ENCODE data around the gene CWC25.

CWC25 gene

DNA sequence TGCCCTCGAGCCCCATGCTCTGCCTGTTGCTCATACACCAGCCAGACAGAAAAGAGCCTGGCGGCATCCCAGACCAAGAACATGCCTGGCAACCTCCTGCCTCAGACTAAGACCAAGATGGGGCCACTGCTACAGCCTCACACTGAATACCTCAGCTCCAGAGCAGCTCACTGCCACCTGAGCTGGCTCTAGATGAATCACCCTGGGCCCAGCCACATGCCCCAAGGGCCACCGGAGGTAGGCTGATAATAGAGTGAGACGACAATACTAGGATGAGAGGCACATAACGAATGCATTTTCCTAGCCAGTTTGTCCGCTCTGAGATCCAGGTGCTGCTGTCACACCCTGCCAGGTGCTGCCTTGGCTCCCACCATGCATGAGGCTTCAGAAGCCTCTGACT, 38.7 kb downstream of the CWC25 start:
- DNase-seq (ENCODE audit: low read depth in 2 of 2) = no peak

DNA sequence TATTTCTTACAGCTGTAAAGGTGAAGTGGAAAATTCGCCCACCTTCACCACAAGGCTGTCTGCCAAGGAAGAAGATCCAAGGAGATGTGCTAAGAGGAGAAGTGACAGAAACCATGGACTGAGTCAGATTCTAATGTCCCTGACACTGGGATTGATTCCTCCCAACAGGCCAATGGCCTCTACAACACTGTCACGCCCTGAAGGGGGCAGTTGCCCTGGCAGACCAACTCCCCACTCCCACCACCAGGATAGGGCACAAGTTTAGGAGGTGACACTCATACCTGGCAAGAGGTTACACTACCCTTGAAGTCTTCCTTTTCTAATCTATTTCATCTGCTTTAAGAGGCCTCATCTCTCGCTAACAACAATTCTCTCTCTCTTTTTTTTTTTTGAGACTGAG, 41.9 kb downstream of the CWC25 start:
- DNase-seq (ENCODE audit: low read depth in 2 of 2) = no peak

DNA sequence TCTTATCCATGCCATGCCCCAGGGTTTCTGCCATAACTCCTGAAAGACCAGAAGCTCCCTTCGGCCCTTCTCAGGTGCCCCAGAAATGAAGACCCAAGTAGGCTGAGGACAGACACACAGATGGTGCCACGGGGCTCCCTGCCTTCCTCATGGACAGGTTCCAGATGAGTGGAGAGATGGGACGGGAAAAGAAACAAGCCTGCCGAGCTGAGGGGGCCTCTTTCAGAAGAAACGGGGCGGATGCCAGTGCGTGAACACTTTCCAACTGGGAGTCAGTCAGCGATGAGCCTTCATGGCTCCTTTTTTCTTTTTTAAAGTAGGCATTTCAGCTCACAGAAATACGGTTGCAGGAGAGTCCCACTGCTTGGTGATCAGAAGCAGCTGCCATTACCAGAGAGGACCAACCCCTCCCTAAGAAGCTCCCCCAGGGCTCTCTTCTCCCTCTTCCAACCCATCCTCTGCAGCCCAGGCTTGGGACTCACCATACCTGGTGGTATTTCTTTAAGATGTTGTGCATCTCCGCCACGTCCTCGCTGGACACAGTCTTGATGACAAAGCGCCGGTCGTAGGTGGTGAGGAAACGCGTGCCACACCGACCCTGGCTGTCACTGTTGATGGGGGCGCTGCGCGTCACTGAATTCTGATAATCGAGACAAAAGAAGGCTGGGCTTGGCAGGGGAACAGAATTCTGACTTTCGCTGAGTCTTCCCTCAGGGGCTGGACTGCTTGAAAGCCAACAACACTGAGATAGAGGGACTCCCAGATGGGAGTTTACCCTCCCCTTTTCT, 45.0 kb downstream of the CWC25 start:
- DNase-seq (ENCODE audit: low read depth in 2 of 2) = no peak

DNA sequence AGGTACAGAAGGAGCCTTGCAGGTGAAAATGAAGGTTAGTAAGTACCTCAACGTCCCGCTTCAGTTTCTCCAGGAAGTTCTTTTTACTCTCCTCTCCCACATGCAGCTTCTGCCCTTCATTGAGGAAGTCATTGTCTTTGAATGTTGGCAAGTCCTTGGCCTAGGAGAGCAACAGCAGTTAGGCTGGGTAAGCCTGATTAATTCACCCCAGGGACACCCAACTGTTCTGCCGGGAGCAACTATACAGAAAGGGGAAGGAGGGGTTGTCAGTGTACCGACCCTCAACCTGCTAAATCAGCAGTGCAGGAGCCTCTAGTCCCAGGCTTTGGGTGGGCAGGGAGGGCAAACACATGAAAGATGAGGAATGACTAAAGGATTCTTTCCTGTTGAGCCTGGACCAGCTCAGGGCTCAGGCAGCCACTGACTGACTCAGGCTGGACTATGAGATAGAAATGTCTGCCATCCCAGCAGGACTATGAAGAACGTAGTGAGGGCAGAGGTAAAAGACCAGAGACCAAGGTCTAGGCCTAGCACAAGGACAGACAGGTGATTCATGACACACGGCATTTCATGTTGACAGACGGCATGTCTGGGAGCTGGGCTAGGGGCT, 47.4 kb downstream of the CWC25 start:
- DNase-seq (ENCODE audit: low read depth in 2 of 2) = no peak

DNA sequence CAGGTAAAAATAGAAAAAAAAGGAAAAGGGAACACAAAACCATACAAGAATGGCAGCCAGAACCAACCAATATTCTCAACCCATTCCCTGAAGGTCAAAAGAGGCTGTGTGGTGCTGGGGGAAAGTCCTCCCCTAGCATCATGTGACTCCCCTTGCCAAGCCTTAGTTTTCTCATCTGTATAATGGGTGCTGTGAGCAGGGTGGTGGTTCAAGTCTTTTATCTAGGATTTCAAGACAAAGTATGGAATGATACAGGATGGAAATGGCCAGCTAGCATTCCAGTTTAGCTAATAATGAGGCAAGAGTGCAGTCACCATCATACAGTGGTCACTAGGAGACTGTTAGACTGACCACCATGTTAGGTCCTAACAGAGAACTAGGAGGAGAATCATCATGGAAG, 51.9 kb downstream of the CWC25 start:
- no peak for DNase-seq (ENCODE audit: low read depth in 2 of 2)

DNA sequence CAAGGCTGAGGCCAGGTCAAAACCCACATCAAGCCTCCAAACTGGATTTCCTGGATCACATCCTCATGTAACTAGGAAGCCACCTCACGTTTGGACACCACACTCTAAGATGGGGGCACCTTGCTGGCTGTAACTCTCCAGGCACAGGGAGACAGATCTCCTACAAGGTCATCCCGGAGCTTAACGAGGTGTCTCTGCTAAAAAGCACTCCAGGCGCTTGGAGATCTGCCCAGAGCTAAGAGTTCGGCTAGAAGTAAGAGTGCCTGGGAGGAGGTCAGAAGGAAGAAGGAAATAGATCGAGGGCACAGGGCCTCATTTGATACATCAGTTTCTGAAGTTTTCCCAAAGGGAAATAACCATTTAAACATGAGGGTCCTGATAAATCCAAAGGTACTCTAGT, 56.7 kb downstream of the CWC25 start:
- DNase-seq (ENCODE audit: low read depth in 2 of 2) = no peak

DNA sequence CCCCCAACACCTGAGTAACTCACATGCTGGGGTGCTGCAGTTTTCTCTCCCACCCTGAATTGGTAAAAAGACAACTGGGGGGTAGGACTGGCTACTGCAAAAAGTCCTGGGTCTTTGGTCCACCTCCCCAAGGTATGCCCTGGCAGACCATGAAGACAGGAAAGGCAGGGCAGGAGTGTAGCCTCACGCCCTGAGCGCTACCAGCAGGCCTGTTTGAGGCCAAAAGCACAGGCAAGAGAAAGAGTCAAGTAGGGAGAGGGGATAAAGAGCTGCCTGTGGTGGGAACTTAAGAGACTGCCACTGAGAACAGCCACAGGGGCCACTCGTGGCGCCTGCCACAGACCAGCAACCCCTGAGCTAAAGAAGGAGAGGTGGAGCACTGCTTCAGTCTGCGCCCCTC, 58.8 kb downstream of the CWC25 start:
- no peak for DNase-seq (ENCODE audit: low read depth in 2 of 2)

DNA sequence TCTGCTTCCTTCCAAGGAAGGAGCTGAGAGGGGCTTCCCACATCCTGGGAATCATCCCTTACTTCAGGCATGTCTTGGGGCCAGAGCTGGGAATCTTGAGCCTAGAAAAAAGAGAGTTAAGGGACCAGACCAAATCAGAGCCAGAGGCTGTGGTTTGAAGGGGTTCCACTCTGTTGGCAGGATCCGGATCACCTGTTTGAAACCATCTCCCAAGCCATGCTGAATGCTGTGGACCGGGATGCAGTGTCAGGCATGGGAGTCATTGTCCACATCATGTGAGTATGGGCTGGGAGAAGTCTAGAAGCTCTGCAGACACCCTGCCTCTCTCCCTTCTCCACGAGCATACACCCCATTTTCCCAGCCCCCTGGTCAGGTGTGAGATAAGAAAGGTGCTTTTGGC, 62.9 kb downstream of the CWC25 start:
- DNase-seq (ENCODE audit: low read depth in 2 of 2) = no peak

DNA sequence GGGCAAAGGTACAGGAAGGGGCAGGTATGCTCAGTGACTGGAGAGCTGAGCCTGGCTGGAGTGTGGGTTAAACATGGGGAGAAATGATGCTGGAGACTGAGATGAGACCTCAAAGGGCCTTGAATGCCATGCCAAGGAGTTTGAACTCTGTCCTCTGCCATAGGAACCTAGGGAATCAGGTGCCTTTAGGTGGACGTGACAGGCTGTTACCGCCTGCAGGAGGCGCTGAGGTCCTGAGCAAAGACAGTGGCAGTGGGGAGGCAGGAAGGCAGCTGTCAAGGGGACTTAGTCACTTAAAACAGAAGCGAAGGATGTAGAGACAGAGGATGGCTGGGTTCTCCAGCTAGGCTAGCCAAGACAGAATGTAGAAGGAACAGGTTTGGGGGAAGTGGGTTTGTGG, 63.5 kb downstream of the CWC25 start:
- no peak for DNase-seq (ENCODE audit: low read depth in 2 of 2)

DNA sequence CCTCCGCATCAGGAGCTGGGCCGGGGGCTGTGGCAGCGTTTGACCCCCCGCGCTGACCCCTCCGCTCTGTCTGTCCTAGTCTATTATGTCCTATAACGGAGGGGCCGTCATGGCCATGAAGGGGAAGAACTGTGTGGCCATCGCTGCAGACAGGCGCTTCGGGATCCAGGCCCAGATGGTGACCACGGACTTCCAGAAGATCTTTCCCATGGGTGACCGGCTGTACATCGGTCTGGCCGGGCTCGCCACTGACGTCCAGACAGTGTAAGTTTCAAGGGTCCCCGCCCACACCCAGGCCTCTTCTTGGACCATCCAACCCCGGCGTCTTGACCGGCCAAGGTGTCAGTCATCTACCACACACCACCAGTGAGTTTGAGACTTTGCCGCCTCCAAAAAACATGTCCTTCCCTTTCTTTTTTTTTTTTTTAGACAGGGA, 72.0 kb downstream of the CWC25 start:
- no peak for DNase-seq (ENCODE audit: low read depth in 2 of 2)

DNA sequence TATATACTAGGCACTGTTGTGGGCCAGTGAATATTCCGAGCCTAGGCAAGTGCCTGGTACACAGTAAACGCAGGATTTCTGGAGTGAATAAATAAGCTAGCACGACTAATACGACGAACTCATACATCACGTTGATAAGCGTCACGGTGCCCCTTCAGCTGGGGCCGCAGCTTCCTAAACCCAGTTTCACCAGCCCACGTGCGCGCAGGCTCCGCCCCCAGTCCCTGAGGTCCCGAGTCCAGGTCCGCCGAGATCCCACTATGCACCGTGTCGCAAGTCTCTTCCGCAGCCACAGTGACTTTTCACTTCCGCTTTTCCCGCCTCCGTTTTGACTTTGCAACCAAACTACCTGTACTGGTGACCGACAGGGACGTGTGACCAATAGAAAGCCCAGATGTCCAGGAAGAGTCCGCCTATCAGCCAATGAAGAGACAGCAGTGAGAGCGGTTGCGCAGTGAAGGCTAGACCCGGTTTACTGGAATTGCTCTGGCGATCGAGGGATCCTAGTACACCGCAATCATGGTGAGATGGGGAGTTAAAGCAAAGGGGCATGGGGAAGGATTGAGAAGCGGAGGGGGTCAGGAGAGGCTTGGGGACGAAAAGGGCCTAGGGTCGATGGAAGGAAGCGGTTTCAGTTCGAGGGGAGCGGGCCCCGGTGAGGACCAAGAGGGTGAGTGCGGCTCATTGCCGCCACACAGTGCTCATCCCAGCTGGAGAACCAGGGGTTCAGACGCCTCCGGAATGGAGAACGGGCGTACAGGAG, 72.6 kb downstream of the CWC25 start, which contains the start of gene PSMB3:
Gene PSMB3 (plus strand): TSS at position 434 of the 763 bp plus-strand sequence. CDS start 86 bp downstream, at position 520.
- DNase-seq (ENCODE audit: low read depth in 2 of 2) = peak; percentile 97 to 98

DNA sequence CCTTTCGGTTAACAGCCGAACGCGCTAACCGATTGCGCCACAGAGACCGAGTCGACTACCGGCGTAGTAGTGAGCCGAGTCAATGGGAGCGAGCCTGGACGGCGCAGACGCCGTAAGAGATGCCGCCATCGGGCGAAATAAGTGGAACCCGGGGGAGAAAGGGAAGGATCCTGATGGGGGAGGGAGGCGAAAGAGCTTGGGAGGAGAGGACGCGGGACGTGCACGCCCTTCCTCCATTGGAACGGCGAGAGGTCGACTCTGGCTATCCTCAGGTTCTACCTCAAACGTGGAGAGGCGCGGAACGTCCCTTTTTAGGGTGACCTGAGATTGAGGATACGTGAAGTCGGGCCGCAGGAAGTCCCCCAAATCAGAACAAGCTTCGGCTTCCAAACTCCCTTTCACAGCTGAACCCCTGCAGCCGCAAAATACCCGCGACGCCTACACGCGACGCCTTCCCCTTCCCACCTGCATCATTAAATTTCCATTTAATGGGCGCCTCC, 73.3 kb downstream of the CWC25 start:
- peak; percentile 68 to 76 for DNase-seq (ENCODE audit: low read depth in 2 of 2)

DNA sequence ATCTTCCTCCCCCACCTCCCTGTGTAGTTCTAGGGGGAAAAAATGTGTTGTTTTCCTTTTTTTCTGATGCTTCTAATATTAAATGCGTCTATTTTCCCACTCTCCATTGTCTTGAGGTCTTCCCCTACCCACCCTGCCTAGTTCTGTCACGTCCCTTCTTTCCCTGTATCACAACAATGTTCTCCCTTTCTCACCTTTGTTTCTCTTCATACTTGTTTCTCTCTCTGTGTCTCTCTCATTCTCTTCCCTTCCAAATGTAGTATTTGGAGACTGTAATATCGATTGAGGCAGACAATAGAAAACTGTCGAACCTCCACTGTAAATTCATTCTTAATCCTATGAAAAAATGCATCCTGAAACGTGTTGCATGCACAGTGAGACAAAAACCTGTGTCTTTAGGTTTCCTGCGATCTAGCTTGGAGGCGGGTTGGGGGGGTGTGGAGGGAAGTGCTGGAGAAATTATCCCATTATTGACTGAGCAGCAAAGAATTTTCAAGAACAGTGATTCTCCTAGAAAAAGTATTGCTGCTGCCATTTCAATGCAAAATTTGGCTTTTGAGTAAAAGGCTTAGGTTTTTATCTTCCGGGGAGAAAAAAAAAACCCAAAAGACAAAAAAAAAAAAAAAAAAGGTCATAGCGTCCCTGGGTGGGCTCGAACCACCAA, 73.8 kb downstream of the CWC25 start:
- DNase-seq (ENCODE audit: low read depth in 2 of 2) = no peak
